GM19035 (cell line): ENCODE data around the gene SLC9A7.

Source experiments
- ATAC-seq: cut with Tn5 transposase; IDR thresholded peaks from one replicate; pipeline ENCODE4 v1.9.1; 2021; ENCODE audit not compliant: unreplicated experiment

Gene SLC9A7

GRCh38 chrX:46575586-46575985 is 183.3 kb downstream of the SLC9A7 start:
- ATAC-seq, result no peak

GRCh38 chrX:46574774-46575381 is 184.0 kb downstream of the SLC9A7 start:
- ATAC-seq, result peak; percentile 26

GRCh38 chrX:46573892-46574773 is 184.8 kb downstream of the SLC9A7 start:
- ATAC-seq, result peak; percentile 34

GRCh38 chrX:46573331-46573891 is 185.5 kb downstream of the SLC9A7 start, which contains the start of gene CHST7:
CHST7 (plus strand) TSS chrX:46573765; CDS start chrX:46573932, 167 bp downstream.
- ATAC-seq, result peak; percentile 46

GRCh38 chrX:46572340-46572936 is 186.5 kb downstream of the SLC9A7 start:
- ATAC-seq, result no peak

- no peak for ATAC-seq
Observed at GRCh38 chrX:46571423-46572339, 187.2 kb downstream of the SLC9A7 start.

- ATAC-seq, result no peak
Observed at GRCh38 chrX:46569621-46570020, 189.3 kb downstream of the SLC9A7 start.

GRCh38 chrX:46567388-46567787 is 191.5 kb downstream of the SLC9A7 start:
- ATAC-seq, result no peak

- ATAC-seq, result peak; percentile 99
Observed at GRCh38 chrX:46561824-46562657, 196.9 kb downstream of the SLC9A7 start.

- no peak for ATAC-seq
Observed at GRCh38 chrX:46559062-46559461, 199.9 kb downstream of the SLC9A7 start.

- ATAC-seq, result no peak
Observed at GRCh38 chrX:46554942-46555341, 204.0 kb downstream of the SLC9A7 start.

GRCh38 chrX:46553935-46554334 is 205.0 kb downstream of the SLC9A7 start:
- ATAC-seq, result no peak

- ATAC-seq, result no peak
Observed at GRCh38 chrX:46551494-46552128, 207.3 kb downstream of the SLC9A7 start.

GRCh38 chrX:46549914-46550313 is 209.0 kb downstream of the SLC9A7 start:
- no peak for ATAC-seq
